H1 (cell line): ENCODE results near the gene NHEJ1. TPM values are rescaled to one million over a fixed set of nuclear protein-coding genes. Genes with fewer than 3 reads are reported as not detected.

Source experiments
- CTCF ChIA-PET: fragments of 300-600 bp; sonication (Branson Sonifier 250); formaldehyde crosslinking; loops from one replicate; lab custom pipeline; 2021; ENCODE audit not compliant: partially characterized antibody; lab: Charles Lee
- POLR2A ChIA-PET: fragments of 300-600 bp; sonication (Branson Sonifier 250); formaldehyde crosslinking; loops from one replicate; lab custom pipeline; 2021; ENCODE audit warnings: inconsistent platforms; ENCODE audit not compliant: partially characterized antibody; lab: Charles Lee
- DNase-seq, 2 experiments: peaks; one replicate each; pipeline versions ENCODE4 v3.0.0 to v3.0.0-alpha.2; 2010 to 2022; ENCODE audit warnings: low spot score in 2 of 2, low read depth in 1 of 2, mixed read lengths in 1 of 2
- FAIRE-seq: peaks from 2 replicates; lab custom pipeline; 2011; peaks lifted over from hg19 to GRCh38; lab: Jason Lieb, UNC
- H2AFZ ChIP-seq: 2 replicates; pipeline ENCODE4 v1.8.1; 2012; ENCODE audit warnings: low read length, inconsistent platforms
- H2AK5ac ChIP-seq: 2 replicates; pipeline ENCODE4 v1.6.1; 2013; ENCODE audit warnings: low read depth, low read length
- H2BK120ac ChIP-seq: replicated peaks from 2 replicates; pipeline ENCODE3; 2013; ENCODE audit warnings: low read depth, low read length, inconsistent platforms
- H2BK12ac ChIP-seq: 2 replicates; pipeline ENCODE4 v1.6.1; 2013; ENCODE audit warnings: low read depth, low read length
- H2BK15ac ChIP-seq: 2 replicates; pipeline ENCODE4 v1.6.1; 2013; ENCODE audit warnings: low read length
- H2BK20ac ChIP-seq: 2 replicates; pipeline ENCODE4 v1.6.1; 2013; ENCODE audit warnings: low read length
- H2BK5ac ChIP-seq: 2 replicates; pipeline ENCODE4 v1.6.1; 2013; ENCODE audit warnings: low read depth, low read length
- H3K14ac ChIP-seq: 2 replicates; pipeline ENCODE4 v1.6.1; 2013; ENCODE audit warnings: inconsistent platforms; ENCODE audit not compliant: insufficient read length
- H3K18ac ChIP-seq: 2 replicates; pipeline ENCODE4 v1.6.1; 2013; ENCODE audit warnings: low read length; ENCODE audit errors: extremely low read depth
- H3K23ac ChIP-seq: 2 replicates; pipeline ENCODE4 v1.6.1; 2013; ENCODE audit warnings: inconsistent platforms; ENCODE audit not compliant: insufficient read length
- H3K23me2 ChIP-seq: 2 replicates; pipeline ENCODE4 v1.6.1; 2013; ENCODE audit warnings: low read depth, low read length
- H3K27ac ChIP-seq: 2 replicates; pipeline ENCODE4 v1.6.1; 2011; ENCODE audit warnings: low read depth, low read length, inconsistent platforms
- H3K27me3 ChIP-seq, 4 experiments: replicated peaks in 1 of 4; 1 replicate in 1 of 4; 2 replicates in 3 of 4; pipeline versions ENCODE4 v1.6.1 to v1.8.1; 2011 to 2013; ENCODE audit warnings: low read length in 3 of 4, mild to moderate bottlenecking in 3 of 4, inconsistent platforms in 2 of 4, mixed read lengths in 2 of 4, moderate library complexity in 1 of 4; ENCODE audit not compliant: control insufficient read depth in 3 of 4, insufficient read depth in 3 of 4; ENCODE audit errors: extremely low read depth in 1 of 4
- H3K36me3 ChIP-seq, 4 experiments: 2 replicates each; pipeline versions ENCODE4 v1.6.1 to v1.8.1; 2011 to 2013; ENCODE audit warnings: mild to moderate bottlenecking in 4 of 4, low read length in 3 of 4, moderate library complexity in 2 of 4, control low read depth in 1 of 4, inconsistent platforms in 1 of 4; ENCODE audit not compliant: insufficient read depth in 4 of 4, control insufficient read depth in 2 of 4
- H3K4ac ChIP-seq: replicated peaks from 2 replicates; pipeline ENCODE3; 2013; ENCODE audit warnings: low read length, low read depth, mixed read lengths, inconsistent platforms; ENCODE audit not compliant: insufficient read length
- H3K4me1 ChIP-seq, 4 experiments: replicated peaks in 1 of 4; 1 replicate in 1 of 4; 2 replicates in 3 of 4; pipeline versions ENCODE4 v1.6.1 to v1.8.1; 2011 to 2013; ENCODE audit warnings: low read length in 3 of 4, inconsistent platforms in 2 of 4, mixed read lengths in 1 of 4; ENCODE audit not compliant: insufficient read depth in 4 of 4, control insufficient read depth in 3 of 4
- H3K4me2 ChIP-seq, 2 experiments: 2 replicates each; pipeline versions ENCODE4 v1.6.1 to v1.8.1; 2011 to 2013; ENCODE audit warnings: low read depth in 2 of 2, low read length in 2 of 2, control low read depth in 1 of 2, inconsistent platforms in 1 of 2, mild to moderate bottlenecking in 1 of 2; ENCODE audit not compliant: insufficient read depth in 1 of 2
- H3K4me3 ChIP-seq, 4 experiments: fragments of 200-600, 300-600 bp in 1 of 4; sonication (generic), shearing (Covaris generic), sonication (Bioruptor Twin) in 1 of 4; 2 replicates each; pipeline versions ENCODE4 v1.5.1 to v1.8.1; 2011 to 2016; ENCODE audit warnings: low read length in 4 of 4, low read depth in 3 of 4, control low read depth in 2 of 4, inconsistent platforms in 2 of 4, mild to moderate bottlenecking in 2 of 4, mixed read lengths in 1 of 4, moderate library complexity in 1 of 4; ENCODE audit not compliant: insufficient read depth in 2 of 4; ENCODE audit errors: extremely low read depth in 1 of 4
- H3K56ac ChIP-seq: replicated peaks from 2 replicates; pipeline ENCODE3; 2013; ENCODE audit warnings: low read depth, mild to moderate bottlenecking, mixed read lengths, low read length, inconsistent platforms; ENCODE audit not compliant: insufficient read length
- H3K79me1 ChIP-seq: 2 replicates; pipeline ENCODE4 v1.6.1; 2013; ENCODE audit warnings: low read depth, low read length, control low read depth
- H3K79me2 ChIP-seq, 2 experiments: 2 replicates each; pipeline versions ENCODE4 v1.6.1 to v1.8.1; 2012 to 2013; ENCODE audit warnings: low read length in 2 of 2, mild to moderate bottlenecking in 2 of 2, inconsistent platforms in 1 of 2; ENCODE audit not compliant: insufficient read depth in 2 of 2, control insufficient read depth in 1 of 2
- H3K9ac ChIP-seq, 4 experiments: replicated peaks in 1 of 4; 1 replicate in 1 of 4; 2 replicates in 3 of 4; pipeline versions ENCODE4 v1.6.1 to v1.8.1; 2011 to 2013; ENCODE audit warnings: low read depth in 3 of 4, low read length in 3 of 4, control low read depth in 2 of 4, mild to moderate bottlenecking in 2 of 4, moderate library complexity in 2 of 4, inconsistent platforms in 1 of 4; ENCODE audit errors: extremely low read depth in 1 of 4
- H3K9me3 ChIP-seq, 2 experiments: 2 replicates each; pipeline versions ENCODE4 v1.6.1 to v1.8.1; 2012 to 2013; ENCODE audit warnings: mild to moderate bottlenecking in 2 of 2, moderate library complexity in 2 of 2, control low read depth in 1 of 2, inconsistent platforms in 1 of 2, low read depth in 1 of 2, low read length in 1 of 2, mixed read lengths in 1 of 2; ENCODE audit not compliant: insufficient read depth in 2 of 2
- H4K20me1 ChIP-seq, 2 experiments: replicated peaks in 1 of 2; 2 replicates each; pipeline versions ENCODE3 to v1.8.1; 2011 to 2013; ENCODE audit warnings: inconsistent platforms in 2 of 2, low read length in 2 of 2, mild to moderate bottlenecking in 1 of 2; ENCODE audit not compliant: insufficient read depth in 2 of 2, control insufficient read depth in 1 of 2
- H4K5ac ChIP-seq: 2 replicates; pipeline ENCODE4 v1.6.1; 2013; ENCODE audit warnings: low read length, low read depth, mixed read lengths, inconsistent platforms; ENCODE audit not compliant: insufficient read length
- H4K8ac ChIP-seq: 2 replicates; pipeline ENCODE4 v1.8.0; 2013; ENCODE audit warnings: mild to moderate bottlenecking, moderate library complexity, low read length, inconsistent platforms; ENCODE audit not compliant: insufficient read depth; ENCODE audit errors: extremely low read depth
- H4K91ac ChIP-seq: replicated peaks from 2 replicates; pipeline ENCODE3; 2013; ENCODE audit warnings: low read length, mixed read lengths, inconsistent platforms; ENCODE audit not compliant: insufficient read length
- CREB1 ChIP-seq: IDR thresholded peaks from 2 replicates; pipeline ENCODE4 v1.6.1; 2012; ENCODE audit warnings: inconsistent platforms
- CTBP2 ChIP-seq: IDR thresholded peaks from 2 replicates; pipeline ENCODE4 v1.7.0; 2011; ENCODE audit warnings: borderline replicate concordance, mild to moderate bottlenecking, moderate library complexity, mixed read lengths, low read length; ENCODE audit not compliant: insufficient read depth, insufficient read length
- EP300 ChIP-seq, 2 experiments: IDR thresholded peaks; 1 replicate in 1 of 2; 2 replicates in 1 of 2; pipeline ENCODE4 v1.6.1; 2011 to 2012; ENCODE audit warnings: low read depth in 2 of 2, low read length in 2 of 2, mild to moderate bottlenecking in 2 of 2, borderline replicate concordance in 1 of 2, inconsistent platforms in 1 of 2, moderate library complexity in 1 of 2
- GABPA ChIP-seq: IDR thresholded peaks from 2 replicates; pipeline ENCODE4 v1.6.1; 2011; ENCODE audit warnings: mild to moderate bottlenecking, low read length, moderate library complexity, borderline replicate concordance; ENCODE audit not compliant: insufficient read depth
- MAX ChIP-seq: IDR thresholded peaks from 2 replicates; pipeline ENCODE4 v1.6.1; 2012; ENCODE audit warnings: inconsistent platforms
- WGBS, 2 experiments: shearing (Covaris generic) in 1 of 2; methylation state at CpG; one replicate each; pipeline versions ENCODE4 v1.1.6 to v1.1.7; 2013 to 2015; ENCODE audit warnings: low lambda C conversion rate in 2 of 2, mixed read lengths in 2 of 2, inconsistent platforms in 1 of 2, low coverage in 1 of 2, missing lambda C conversion rate in 1 of 2; ENCODE audit not compliant: insufficient replicate concordance in 2 of 2, insufficient coverage in 1 of 2, insufficient read length in 1 of 2; ENCODE audit errors: extremely low coverage in 1 of 2, missing lambda C conversion rate in 1 of 2; 5-methylcytosine and 5-hydroxymethylcytosine counted together
- polyA plus RNA-seq, 7 experiments: library from polyadenylated mRNA; depleted of rRNA in 3 of 7; stranded (reverse) in 5 of 7; unstranded in 2 of 7; fragments of >200 nt in 5 of 7; fragments of 200-250 nt in 2 of 7; gene quantifications; 1 replicate in 5 of 7; 2 replicates in 1 of 7; 4 replicates in 1 of 7; pipeline versions ENCODE4 v1.2.1 to v1.2.3, GENCODE V29; 2011 to 2013; ENCODE audit warnings: missing spikeins in 2 of 7, mixed read lengths in 2 of 7
- total RNA-seq: library from RNA; stranded (reverse); fragmentation: NEBNext Ultra II Directional; extraction: Animal tissue kit (Norgen Biotek cat#: 25700); gene quantifications from 2 replicates; pipeline ENCODE4 v1.2.1, GENCODE V29; 2021
- TF ChIP-seq, protein P1 (sequence below), 3 experiments: IDR thresholded peaks; 1 replicate in 2 of 3; 2 replicates in 1 of 3; pipeline versions ENCODE4 v1.5.1 to v1.6.1; 2011; ENCODE audit warnings: low read length in 3 of 3, mild to moderate bottlenecking in 3 of 3, inconsistent platforms in 2 of 3, low read depth in 1 of 3, moderate library complexity in 1 of 3; ENCODE audit not compliant: insufficient read depth in 1 of 3; ENCODE audit errors: control extremely low read depth in 1 of 3

Gene NHEJ1
- total and polyA plus RNA-seq, 2 of the 8 experiments (the other 6 are each of a cell fraction or from before 2014, with no cell fraction given): 22.7 to 24.1 TPM

GRCh38 chr2:219179601-219180465 is 19.2 kb upstream of the NHEJ1 start:
- no peak for DNase-seq
- Histone ChIP-seq H3K4ac (no peak overlapping the region), H4K91ac (no peak overlapping the region), H4K20me1 (peaks cover 0 to 4% of the 10 kb centered on the region in 2 experiments), H2BK15ac (no peak overlapping the region), H3K4me1 (peaks cover 0 to 13% (median 6%) of the 10 kb centered on the region in 4 experiments; a peak in 6 of 7 replicates), H3K27me3 (no peaks in the 10 kb centered on the region), H2BK120ac (no peak overlapping the region), H2BK12ac (no peak overlapping the region), H3K9me3 (no peaks in the 10 kb centered on the region), H4K5ac (no peak overlapping the region), H3K23ac (no peak overlapping the region), H3K14ac (no peak overlapping the region), H2AK5ac (no peak overlapping the region), H3K23me2 (peaks cover 11% of the 10 kb centered on the region; the same call in 1 of the 2 replicates), H3K4me3 (no peak overlapping the region), H3K56ac (no peak overlapping the region), H3K4me2 (peak overlapping the region in 1 of 2 experiments; percentile 82; a peak in 1 of 4 replicates), H3K18ac (no peak overlapping the region), H3K9ac (no peak overlapping the region), H2BK5ac (no peak overlapping the region), H3K79me2 (peaks cover 0 to 8% of the 10 kb centered on the region in 2 experiments; a peak in 1 of 4 replicates), H2AFZ (no peak overlapping the region), H3K79me1 (peaks cover 6% of the 10 kb centered on the region), H4K8ac (no peak overlapping the region), H2BK20ac (no peak overlapping the region), H3K36me3 (peaks cover 6 to 38% (median 22%) of the 10 kb centered on the region in 4 experiments; a peak in 6 of 8 replicates), H3K27ac (no peak overlapping the region)
- CTCF ChIA-PET: interaction anchor here (0.7 to 1.9 kb wide), 9 partner anchors 9 to 115 kb away, joined by 3 to 10 read pairs (median 3); partner anchors contain the start of gene SLC23A3
- POLR2A ChIA-PET: interaction anchor here (0.6 to 2.8 kb wide), 4 partner anchors 13 to 112 kb away, joined by 3 to 11 read pairs (median 3); partner anchors contain the start of genes ABCB6 and TUBA4B
- TF ChIP-seq, protein P1, sequence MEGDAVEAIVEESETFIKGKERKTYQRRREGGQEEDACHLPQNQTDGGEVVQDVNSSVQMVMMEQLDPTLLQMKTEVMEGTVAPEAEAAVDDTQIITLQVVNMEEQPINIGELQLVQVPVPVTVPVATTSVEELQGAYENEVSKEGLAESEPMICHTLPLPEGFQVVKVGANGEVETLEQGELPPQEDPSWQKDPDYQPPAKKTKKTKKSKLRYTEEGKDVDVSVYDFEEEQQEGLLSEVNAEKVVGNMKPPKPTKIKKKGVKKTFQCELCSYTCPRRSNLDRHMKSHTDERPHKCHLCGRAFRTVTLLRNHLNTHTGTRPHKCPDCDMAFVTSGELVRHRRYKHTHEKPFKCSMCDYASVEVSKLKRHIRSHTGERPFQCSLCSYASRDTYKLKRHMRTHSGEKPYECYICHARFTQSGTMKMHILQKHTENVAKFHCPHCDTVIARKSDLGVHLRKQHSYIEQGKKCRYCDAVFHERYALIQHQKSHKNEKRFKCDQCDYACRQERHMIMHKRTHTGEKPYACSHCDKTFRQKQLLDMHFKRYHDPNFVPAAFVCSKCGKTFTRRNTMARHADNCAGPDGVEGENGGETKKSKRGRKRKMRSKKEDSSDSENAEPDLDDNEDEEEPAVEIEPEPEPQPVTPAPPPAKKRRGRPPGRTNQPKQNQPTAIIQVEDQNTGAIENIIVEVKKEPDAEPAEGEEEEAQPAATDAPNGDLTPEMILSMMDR (IDR thresholded peaks at IDR 0.05; ENCODE audit: control extremely low read depth in 1 of 3, insufficient read depth in 1 of 3, low read depth in 1 of 3, low read length in 3 of 3): no peak
- TF ChIP-seq EP300 (IDR thresholded peaks at IDR 0.05; ENCODE audit: borderline replicate concordance in 1 of 2, low read depth in 2 of 2, low read length in 2 of 2) (no peak), GABPA (no peak), CREB1 (no peak), CTBP2 (no peak), MAX (no peak)
- FAIRE-seq: no peak
- 93% methylated on average over 9 of the region's 9 CpGs; no CpG with 5 or more reads in 1 of the 2 experiments for WGBS, 2 experiments
